ENCODE measurements around the gene NKAIN4.

Gene NKAIN4

GRCh38 chr20:63190828-63191227 is 63.4 kb downstream of the NKAIN4 start:
- no peak for TF ChIP-seq ZFX (IDR thresholded peaks at IDR 0.05; ENCODE audit: borderline replicate concordance)
- TF ChIP-seq, protein P1, sequence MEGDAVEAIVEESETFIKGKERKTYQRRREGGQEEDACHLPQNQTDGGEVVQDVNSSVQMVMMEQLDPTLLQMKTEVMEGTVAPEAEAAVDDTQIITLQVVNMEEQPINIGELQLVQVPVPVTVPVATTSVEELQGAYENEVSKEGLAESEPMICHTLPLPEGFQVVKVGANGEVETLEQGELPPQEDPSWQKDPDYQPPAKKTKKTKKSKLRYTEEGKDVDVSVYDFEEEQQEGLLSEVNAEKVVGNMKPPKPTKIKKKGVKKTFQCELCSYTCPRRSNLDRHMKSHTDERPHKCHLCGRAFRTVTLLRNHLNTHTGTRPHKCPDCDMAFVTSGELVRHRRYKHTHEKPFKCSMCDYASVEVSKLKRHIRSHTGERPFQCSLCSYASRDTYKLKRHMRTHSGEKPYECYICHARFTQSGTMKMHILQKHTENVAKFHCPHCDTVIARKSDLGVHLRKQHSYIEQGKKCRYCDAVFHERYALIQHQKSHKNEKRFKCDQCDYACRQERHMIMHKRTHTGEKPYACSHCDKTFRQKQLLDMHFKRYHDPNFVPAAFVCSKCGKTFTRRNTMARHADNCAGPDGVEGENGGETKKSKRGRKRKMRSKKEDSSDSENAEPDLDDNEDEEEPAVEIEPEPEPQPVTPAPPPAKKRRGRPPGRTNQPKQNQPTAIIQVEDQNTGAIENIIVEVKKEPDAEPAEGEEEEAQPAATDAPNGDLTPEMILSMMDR (IDR thresholded peaks at IDR 0.05): no peak
- no peak overlapping the region for H3K27ac ChIP-seq

Measured in 22Rv1 (cell line).